22Rv1 (cell line): Measurements from ENCODE around the gene PKN2.

Experiments
- H3K27ac ChIP-seq: fragments of 450-650 bp; 2 replicates; pipeline ENCODE4 v1.5.1; 2017
- ZFX ChIP-seq: fragments of 450-650 bp; IDR thresholded peaks from 2 replicates; pipeline ENCODE4 v1.6.1; 2017; ENCODE audit warnings: antibody characterized with exemption, borderline replicate concordance
- TF ChIP-seq, protein P1 (sequence below): fragments of 450-650 bp; IDR thresholded peaks from 2 replicates; pipeline ENCODE4 v1.5.1; 2017; ENCODE audit warnings: mild to moderate bottlenecking

Gene PKN2

DNA sequence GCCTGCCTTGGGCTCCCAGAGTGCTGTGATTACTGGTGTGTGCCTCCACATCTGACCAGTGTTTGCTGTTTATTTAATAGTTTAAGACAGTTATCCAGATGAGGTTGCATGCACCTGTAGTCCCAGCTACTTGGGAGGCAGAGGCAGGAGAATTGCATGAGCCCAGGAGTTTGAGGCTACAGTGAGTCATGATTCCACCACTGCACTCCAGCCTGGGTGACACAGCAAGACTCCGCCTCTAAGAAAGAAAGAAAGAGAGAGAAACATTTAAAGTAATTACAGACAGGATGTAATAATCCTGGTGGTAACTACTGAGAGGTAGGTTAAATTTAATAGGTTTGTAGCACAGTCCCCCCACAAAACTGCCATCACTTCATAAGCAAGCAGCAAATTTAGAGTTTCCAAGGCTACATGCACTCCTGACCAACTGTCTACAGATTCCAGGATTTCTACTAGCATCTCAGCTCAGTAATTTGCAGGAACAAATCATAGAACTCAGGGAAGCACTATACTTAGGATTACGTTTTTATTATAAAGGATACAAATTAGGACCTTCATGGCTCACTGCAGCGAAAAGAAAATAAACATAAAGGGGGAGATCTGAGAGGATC is 89.6 kb downstream of the PKN2 start:
- H3K27ac ChIP-seq: no peak overlapping the region; the same call in 1 of the 2 replicates
- TF ChIP-seq, protein P1, sequence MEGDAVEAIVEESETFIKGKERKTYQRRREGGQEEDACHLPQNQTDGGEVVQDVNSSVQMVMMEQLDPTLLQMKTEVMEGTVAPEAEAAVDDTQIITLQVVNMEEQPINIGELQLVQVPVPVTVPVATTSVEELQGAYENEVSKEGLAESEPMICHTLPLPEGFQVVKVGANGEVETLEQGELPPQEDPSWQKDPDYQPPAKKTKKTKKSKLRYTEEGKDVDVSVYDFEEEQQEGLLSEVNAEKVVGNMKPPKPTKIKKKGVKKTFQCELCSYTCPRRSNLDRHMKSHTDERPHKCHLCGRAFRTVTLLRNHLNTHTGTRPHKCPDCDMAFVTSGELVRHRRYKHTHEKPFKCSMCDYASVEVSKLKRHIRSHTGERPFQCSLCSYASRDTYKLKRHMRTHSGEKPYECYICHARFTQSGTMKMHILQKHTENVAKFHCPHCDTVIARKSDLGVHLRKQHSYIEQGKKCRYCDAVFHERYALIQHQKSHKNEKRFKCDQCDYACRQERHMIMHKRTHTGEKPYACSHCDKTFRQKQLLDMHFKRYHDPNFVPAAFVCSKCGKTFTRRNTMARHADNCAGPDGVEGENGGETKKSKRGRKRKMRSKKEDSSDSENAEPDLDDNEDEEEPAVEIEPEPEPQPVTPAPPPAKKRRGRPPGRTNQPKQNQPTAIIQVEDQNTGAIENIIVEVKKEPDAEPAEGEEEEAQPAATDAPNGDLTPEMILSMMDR: no peak

DNA sequence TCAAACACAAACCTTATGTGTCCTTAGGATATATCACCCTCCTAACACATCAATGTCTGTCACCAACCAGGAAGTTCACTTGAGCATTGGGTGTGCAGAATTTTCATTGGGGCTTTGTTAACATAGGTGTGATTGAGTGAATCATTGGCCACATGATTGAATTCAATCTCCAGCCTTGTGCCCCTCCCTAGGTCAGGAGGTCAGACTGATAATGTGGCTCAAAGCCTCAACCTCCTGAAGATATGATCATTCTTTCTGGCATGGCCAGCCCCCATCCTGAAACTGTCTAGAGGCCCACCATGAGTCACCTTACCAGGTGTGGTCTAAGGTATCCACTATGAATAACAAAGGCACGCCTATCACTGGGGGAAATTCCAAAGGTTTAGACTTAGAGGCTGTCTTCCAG is 90.1 kb downstream of the PKN2 start:
- TF ChIP-seq ZFX: no peak
- TF ChIP-seq, protein P1: no peak
- H3K27ac ChIP-seq: no peak overlapping the region

DNA sequence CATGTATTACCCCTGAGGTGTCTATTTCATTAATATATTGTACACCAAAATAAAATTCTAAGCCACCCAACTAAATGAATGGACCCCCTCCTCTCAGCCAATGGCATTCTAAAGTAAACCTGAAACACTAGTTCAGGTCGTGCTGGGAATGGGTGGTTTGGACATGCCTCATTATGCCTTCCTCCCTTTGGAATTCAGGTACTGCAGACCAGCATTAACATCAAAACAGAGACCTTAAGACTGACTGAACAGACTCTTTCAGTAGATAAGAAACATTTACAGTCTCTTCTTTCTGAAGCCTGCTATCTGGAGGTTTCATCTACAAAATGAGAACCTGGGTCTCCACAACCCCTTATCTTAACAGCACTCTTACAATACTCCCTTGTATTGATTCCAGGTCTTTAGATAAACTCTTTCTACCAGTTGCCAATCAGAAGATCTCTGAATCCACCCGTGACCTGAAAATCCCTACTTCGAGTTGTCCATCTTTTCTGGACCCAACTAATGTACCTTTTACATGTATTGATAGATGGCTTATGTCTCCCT is 93.6 kb downstream of the PKN2 start:
- no peak overlapping the region for H3K27ac ChIP-seq
- no peak for TF ChIP-seq ZFX
- TF ChIP-seq, protein P1: no peak

DNA sequence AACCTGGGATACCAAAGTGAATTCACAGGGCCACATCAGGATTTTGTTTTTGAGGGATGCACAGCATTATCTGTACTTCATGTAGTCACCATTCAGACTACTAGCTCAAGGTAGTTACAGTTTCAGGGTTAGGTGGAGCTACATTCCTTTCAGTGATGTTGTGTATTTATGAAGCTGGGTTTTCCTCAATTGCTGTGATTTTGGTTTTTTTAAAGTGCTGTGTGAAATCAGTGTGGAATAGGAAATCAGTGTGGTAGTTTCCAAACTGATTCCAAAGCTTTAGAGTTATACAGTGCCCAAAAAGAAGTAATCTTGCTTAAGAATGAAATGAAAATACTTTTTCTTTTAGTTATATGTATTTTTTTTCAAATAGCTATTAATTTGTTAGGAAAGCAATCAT is 95.8 kb downstream of the PKN2 start:
- H3K27ac ChIP-seq: no peak overlapping the region
- TF ChIP-seq ZFX: no peak
- TF ChIP-seq, protein P1: no peak

- H3K27ac ChIP-seq: no peak overlapping the region
- TF ChIP-seq, protein P1: no peak
- no peak for TF ChIP-seq ZFX
These were observed 96.4 kb downstream of the PKN2 start for GRCh38 chr1:88780485-88780884.

DNA sequence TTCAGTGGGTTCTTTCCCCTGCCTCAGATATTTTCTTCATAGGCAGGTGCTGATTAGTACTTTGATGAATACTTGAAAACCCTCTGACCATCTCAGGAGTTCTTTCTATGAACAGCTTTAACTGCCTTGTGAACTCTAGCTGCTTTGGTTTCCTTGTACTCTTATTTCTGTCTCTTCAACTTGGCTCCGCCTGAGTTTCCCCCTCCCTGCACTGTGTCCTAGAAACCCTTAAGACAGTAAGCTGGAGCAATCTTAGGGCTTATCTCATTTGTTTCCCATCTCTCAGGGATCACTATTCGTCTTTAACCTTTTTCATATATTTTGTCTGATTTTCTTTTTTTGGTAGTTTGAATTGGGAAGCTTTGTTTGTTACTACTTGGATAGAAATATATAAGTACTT is 99.1 kb downstream of the PKN2 start:
- no peak overlapping the region for H3K27ac ChIP-seq
- TF ChIP-seq, protein P1: no peak
- no peak for TF ChIP-seq ZFX

- no peak overlapping the region for H3K27ac ChIP-seq
- TF ChIP-seq, protein P1: no peak
- TF ChIP-seq ZFX: no peak
These were observed 100.5 kb downstream of the PKN2 start for GRCh38 chr1:88784551-88784950.
